Stimulated activated memory B cell treated with anti-CD40 and anti-IgM and Interleukin-4, amounts not matched to agents 10 μg/mL and 1 μg/mL and 100 μg/mL, for 72 hours (primary cell): ENCODE results near the gene CAV2.

ENCODE experiments used
- ATAC-seq: fragments of 150-1000 bp; cut with Tn5 transposase; 2 replicates; pipeline ENCODE4 v1.10.0; 2021
- H3K27ac Mint-ChIP-seq: one replicate; pipeline ENCODE4 v1.8.0; 2022; ENCODE audit warnings: mild to moderate bottlenecking, mixed read lengths
- H3K27me3 Mint-ChIP-seq: one replicate; pipeline ENCODE4 v1.8.0; 2022; ENCODE audit warnings: mixed read lengths
- H3K36me3 Mint-ChIP-seq: one replicate; pipeline ENCODE4 v1.8.0; 2022; ENCODE audit warnings: mixed read lengths
- H3K4me1 Mint-ChIP-seq: one replicate; pipeline ENCODE4 v1.8.0; 2022; ENCODE audit warnings: mixed read lengths
- H3K4me3 Mint-ChIP-seq: one replicate; pipeline ENCODE4 v1.8.0; 2022; ENCODE audit warnings: mild to moderate bottlenecking, moderate library complexity, mixed read lengths
- H3K9me3 Mint-ChIP-seq: one replicate; pipeline ENCODE4 v1.8.0; 2022; ENCODE audit warnings: mixed read lengths

Gene CAV2

DNA sequence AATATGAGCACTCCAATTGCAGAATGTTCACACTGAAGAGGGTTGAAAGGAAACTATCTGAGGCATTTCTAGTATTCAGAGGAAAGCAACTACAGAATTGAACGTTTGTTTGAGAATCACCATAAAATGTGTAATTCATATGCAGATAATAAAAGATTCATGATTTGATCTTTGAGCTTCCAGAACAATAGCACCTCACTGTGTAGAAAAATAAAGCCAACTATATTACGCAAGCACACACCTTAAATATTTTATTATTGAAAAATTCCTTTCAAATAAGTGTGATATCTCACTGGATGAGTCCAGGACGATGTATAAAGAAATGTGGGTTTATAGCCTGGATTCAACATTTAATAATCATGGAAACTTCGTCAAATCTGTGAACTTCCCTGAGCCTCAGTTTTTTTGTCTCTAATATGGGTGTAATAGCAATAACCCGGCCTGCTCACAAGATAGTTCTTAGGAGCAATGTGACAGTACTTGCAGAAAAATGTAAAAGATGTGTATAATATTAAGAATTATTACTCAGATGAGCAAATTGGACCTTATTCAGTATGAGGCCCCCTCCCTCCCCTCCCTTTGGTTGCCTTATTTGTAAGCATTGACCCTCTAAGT, 11.5 kb upstream of the CAV2 start:
- no peaks in the 10 kb centered on the region for H3K36me3 Mint-ChIP-seq
- no peak for ATAC-seq
- H3K4me3 Mint-ChIP-seq: no peak overlapping the region
- no peak overlapping the region for H3K27ac Mint-ChIP-seq
- no peaks in the 10 kb centered on the region for H3K4me1 Mint-ChIP-seq
- H3K9me3 Mint-ChIP-seq: no peaks in the 10 kb centered on the region
- peaks cover 39% of the 10 kb centered on the region for H3K27me3 Mint-ChIP-seq

DNA sequence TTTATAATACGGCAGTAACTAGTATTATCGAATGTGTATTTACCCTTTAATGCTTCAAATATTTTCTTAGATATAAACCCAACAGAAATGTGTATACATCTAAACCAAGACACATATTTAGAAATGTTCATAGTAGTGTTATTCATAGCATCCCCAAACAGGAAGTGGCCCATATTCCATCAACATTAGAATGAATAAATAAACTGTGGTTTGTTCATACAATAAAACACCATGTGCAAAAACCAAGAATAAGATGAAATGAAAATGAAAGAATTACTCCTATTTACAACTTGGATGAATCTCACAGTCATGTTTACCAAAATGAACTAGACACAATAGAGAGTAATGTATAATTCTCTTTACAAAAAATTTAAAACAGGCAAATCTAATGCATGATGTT, 9.2 kb upstream of the CAV2 start:
- no peak for ATAC-seq
- no peaks in the 10 kb centered on the region for H3K36me3 Mint-ChIP-seq
- no peak overlapping the region for H3K27ac Mint-ChIP-seq
- H3K4me3 Mint-ChIP-seq: no peak overlapping the region
- H3K9me3 Mint-ChIP-seq: no peaks in the 10 kb centered on the region
- peaks cover 29% of the 10 kb centered on the region for H3K27me3 Mint-ChIP-seq
- no peaks in the 10 kb centered on the region for H3K4me1 Mint-ChIP-seq

DNA sequence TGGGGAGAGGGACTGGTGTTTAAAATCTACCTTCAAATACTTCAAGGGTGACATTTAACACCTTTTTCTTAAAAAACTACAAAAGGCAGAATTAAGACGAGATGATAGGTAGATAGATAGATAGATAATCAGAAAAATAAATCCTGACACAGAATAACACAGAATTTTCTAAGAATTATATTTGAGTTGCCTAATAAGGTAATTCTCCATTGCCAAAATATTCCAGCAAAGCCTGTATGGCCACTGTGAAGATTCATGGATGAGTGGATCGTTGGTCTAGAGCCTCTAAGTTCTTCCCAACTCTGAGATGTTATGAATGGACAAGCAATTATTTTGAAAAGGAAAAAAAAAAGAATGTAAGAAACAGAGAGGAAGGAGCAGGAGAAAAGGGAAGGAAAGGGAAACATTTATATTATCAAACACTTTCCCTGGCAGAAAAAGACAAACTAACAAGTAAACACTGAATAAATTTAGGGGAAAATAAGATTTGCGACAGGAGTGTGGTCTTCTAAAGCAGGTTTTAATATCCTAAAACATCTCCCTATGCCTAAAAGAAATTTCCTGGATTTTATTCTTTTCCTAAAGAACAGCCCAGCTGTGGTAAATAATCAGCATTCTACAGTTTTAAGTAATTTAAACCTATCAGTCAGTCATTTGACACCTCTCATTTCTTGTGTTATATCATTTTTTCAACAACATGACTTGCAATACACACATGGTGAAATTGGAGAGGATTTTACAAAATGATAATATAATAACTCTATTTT, 7.5 kb upstream of the CAV2 start:
- no peak for ATAC-seq
- H3K27me3 Mint-ChIP-seq: peaks cover 21% of the 10 kb centered on the region
- no peak overlapping the region for H3K4me3 Mint-ChIP-seq
- no peaks in the 10 kb centered on the region for H3K36me3 Mint-ChIP-seq
- no peaks in the 10 kb centered on the region for H3K4me1 Mint-ChIP-seq
- H3K9me3 Mint-ChIP-seq: no peaks in the 10 kb centered on the region
- H3K27ac Mint-ChIP-seq: no peak overlapping the region

DNA sequence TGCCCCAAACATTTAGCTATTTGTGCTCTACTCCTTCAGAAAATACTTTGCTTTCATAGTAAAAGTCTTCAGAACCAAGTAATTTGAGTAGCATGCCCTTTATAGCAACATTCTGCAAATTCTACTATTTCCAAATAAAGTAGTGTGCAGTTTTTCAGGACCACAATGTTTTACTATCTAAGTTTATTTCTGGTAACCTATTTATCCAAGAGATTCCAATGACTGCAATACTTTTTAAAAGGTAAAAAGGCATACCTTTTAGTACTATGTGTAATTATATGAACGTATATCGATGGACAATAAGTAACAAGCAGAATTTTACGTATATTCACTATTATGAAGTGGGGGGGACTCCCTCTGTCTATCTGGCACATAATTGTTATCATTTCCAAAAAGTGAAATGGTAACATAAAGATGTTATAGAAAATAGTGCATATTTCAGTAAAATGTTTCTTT, 6.9 kb upstream of the CAV2 start:
- Mint-ChIP-seq H3K27me3 (peaks cover 21% of the 10 kb centered on the region), H3K36me3 (no peaks in the 10 kb centered on the region), H3K27ac (no peak overlapping the region), H3K9me3 (no peaks in the 10 kb centered on the region), H3K4me1 (no peaks in the 10 kb centered on the region), H3K4me3 (no peak overlapping the region)
- ATAC-seq: no peak

DNA sequence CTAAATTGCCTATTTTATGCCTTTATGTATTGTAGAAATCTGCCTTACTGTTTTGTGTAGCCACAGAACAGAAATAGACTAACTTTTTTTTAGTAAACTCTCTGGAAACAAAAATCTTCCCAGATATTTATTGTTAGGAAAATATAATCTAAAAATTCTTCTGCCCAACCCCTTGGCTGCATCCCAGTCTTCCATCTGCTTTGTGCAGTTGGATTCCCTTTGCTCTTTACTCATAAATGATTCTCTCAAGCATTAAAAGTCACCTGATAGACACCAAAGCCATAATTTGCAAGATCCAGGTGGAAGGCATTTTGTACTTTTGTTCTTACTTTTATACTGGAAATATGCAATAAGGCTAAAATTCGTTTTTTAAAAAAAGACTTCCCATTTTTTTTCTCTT, 6.1 kb upstream of the CAV2 start:
- no peaks in the 10 kb centered on the region for H3K4me1 Mint-ChIP-seq
- peaks cover 22% of the 10 kb centered on the region for H3K27me3 Mint-ChIP-seq
- no peak for ATAC-seq

DNA sequence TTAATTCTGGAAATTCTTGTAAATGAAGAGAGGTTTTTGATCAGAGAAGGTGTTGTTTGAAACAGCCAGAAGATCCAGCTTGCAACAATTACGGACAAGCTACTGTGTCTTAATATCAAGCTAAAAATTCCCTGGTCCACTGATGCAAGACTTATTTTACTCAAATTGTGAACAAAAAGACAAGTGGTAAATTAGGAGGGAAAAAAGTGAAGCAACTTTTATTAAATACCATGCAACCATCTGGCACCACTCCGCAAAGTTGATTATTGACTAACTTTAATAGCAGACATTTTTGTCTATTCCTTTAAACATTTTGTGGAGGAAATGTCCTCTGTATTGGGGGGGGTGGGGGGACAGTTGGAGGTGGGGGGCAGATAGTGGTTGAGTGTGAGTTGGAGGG, 5.1 kb upstream of the CAV2 start:
- no peaks in the 10 kb centered on the region for H3K9me3 Mint-ChIP-seq
- H3K36me3 Mint-ChIP-seq: no peaks in the 10 kb centered on the region
- H3K27me3 Mint-ChIP-seq: peaks cover 30% of the 10 kb centered on the region
- peaks cover 7% of the 10 kb centered on the region for H3K4me1 Mint-ChIP-seq
- no peak overlapping the region for H3K4me3 Mint-ChIP-seq
- ATAC-seq: no peak
- no peak overlapping the region for H3K27ac Mint-ChIP-seq

More for the DNA sequence above, 6.1 kb upstream of the CAV2 start:
- Mint-ChIP-seq H3K9me3 (no peaks in the 10 kb centered on the region), H3K27ac (no peak overlapping the region), H3K4me3 (no peak overlapping the region), H3K36me3 (no peaks in the 10 kb centered on the region)

DNA sequence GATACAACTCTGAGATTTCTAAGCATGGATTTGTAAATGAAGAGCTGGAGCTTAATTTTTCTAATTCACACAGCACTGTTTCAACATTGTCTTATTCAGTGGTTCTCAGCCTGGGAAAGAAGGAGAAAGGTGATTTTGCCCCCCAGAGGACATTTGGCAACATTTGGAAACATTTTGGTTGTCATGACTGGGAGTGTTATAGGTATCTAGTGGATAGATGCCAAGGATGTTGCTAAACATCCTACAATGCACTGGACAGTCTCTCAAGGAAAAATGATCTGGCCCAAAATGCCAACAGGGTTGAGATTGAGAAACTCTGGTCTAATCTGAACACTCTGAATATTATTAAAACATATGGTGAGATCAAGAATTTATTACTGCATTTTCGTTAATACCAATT, 3.8 kb upstream of the CAV2 start:
- Mint-ChIP-seq H3K9me3 (no peaks in the 10 kb centered on the region), H3K36me3 (no peaks in the 10 kb centered on the region), H3K27me3 (peaks cover 34% of the 10 kb centered on the region), H3K4me3 (no peak overlapping the region), H3K4me1 (peaks cover 16% of the 10 kb centered on the region), H3K27ac (no peak overlapping the region)
- no peak for ATAC-seq

DNA sequence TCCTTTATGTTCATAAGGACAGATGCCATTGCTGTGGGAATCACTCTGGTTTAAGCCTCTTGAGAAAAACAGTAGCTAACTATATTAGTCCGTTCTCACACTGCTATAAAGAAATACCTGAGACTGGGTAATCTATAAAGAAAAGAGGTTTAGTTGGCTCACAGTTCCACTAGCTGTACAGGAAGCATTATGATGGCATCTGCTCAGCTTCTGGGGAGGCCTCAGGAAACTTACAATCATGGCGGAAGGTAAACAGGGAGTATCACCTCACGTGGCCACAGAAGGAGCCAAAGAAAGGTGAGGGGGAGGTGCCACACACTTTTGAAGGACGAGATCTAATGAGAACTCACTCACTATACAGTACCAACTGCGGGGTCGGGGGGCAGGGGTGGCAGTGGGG, 2.9 kb upstream of the CAV2 start:
- H3K36me3 Mint-ChIP-seq: no peaks in the 10 kb centered on the region
- H3K27me3 Mint-ChIP-seq: peaks cover 34% of the 10 kb centered on the region
- no peaks in the 10 kb centered on the region for H3K9me3 Mint-ChIP-seq
- no peak overlapping the region for H3K4me3 Mint-ChIP-seq
- no peak for ATAC-seq
- H3K27ac Mint-ChIP-seq: no peak overlapping the region
- H3K4me1 Mint-ChIP-seq: peaks cover 19% of the 10 kb centered on the region

DNA sequence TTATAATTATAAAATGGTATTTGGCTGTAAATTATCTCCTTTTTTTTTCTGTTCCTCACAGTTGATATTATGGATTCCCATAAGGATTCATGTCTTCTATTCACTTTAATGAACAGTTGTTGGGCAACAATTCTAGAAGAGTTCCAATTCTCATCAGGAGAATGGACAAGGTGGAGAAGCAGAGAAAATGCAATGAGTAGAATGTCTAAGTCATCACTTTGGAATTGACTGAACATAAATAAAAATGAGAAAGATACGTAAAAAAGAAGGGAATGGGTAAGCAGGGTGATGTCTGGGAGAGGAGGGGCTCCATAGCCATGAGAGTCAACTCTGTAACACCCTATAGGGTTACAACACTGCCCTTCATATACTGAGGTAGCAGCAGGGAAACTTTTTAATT, 1.8 kb upstream of the CAV2 start:
- no peak overlapping the region for H3K27ac Mint-ChIP-seq
- ATAC-seq: no peak
- peaks cover 19% of the 10 kb centered on the region for H3K4me1 Mint-ChIP-seq
- no peak overlapping the region for H3K4me3 Mint-ChIP-seq
- no peaks in the 10 kb centered on the region for H3K9me3 Mint-ChIP-seq
- H3K36me3 Mint-ChIP-seq: no peaks in the 10 kb centered on the region
- peaks cover 30% of the 10 kb centered on the region for H3K27me3 Mint-ChIP-seq

DNA sequence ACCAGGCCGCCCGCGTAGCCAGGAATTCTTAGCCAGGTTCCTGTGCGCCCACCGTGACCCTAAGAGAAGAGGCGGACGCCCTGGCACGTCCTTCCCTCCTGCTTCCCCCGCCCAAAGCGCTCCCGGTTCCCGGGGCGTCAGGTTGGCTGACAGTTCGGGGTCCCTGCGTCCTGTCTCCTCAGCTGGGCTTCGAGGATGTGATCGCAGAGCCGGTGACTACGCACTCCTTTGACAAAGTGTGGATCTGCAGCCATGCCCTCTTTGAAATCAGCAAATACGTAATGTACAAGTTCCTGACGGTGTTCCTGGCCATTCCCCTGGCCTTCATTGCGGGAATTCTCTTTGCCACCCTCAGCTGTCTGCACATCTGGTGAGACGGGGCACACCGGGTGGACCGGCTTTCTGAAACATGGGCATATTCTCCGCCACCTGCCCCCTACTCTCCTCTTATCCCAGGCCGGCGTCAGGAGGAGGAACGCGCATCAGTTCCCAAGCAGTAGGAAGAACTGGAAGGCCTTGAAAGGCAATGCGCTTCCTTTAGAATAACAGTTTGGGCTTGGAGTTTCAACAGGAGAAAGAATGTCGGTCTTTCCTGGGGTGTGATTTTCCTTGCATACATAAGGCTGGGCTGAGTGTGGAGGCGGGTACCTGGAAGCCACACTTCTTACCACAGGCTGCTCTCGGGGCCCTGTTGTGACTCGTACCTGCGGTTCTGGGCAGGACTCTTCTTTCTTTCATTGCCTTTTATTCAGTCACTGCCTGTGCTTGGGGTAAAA, 728 bp downstream of the CAV2 start:
- peak; percentile 46 for ATAC-seq
- Mint-ChIP-seq H3K27me3 (peaks cover 37% of the 10 kb centered on the region), H3K36me3 (no peaks in the 10 kb centered on the region), H3K9me3 (no peaks in the 10 kb centered on the region), H3K4me1 (peaks cover 19% of the 10 kb centered on the region), H3K4me3 (peak overlapping the region; percentile 73), H3K27ac (no peak overlapping the region)

DNA sequence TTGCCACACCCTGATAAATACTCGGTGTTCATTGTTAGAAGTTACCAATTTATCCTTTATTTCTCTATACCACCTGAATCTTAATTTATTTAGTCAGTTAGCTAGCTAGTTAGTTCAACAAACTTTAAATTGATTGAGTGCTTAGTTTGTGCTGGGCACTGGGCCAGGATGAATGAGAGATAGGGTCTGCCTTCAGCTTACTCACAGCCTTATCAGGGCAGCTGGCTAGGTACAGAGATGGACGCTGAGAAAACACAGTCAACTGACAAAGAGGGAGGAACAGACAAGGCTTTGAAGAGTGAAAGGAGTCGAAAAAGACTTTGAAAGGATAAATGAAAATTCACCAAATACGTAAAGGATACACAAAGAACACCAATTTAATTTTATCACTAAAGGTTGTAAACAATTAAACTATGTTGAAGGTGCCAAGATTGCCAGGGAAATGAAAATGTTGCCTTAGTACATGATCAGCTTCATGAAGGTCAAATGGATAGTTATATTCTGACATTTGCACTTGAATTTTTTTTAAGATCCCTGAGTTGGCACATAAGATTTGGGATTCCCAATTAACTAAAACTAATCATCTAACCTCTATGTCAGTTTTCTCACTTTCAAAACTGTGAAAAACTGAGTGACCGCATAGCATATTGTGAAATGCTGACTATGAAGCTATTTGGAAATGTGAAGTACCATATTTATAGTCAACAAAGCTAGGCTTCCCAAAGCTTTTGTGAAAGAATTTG, 2.1 kb downstream of the CAV2 start:
- Mint-ChIP-seq H3K4me1 (peaks cover 19% of the 10 kb centered on the region), H3K9me3 (no peaks in the 10 kb centered on the region), H3K27ac (no peak overlapping the region), H3K36me3 (no peaks in the 10 kb centered on the region), H3K27me3 (peaks cover 37% of the 10 kb centered on the region), H3K4me3 (no peak overlapping the region)
- ATAC-seq: no peak

DNA sequence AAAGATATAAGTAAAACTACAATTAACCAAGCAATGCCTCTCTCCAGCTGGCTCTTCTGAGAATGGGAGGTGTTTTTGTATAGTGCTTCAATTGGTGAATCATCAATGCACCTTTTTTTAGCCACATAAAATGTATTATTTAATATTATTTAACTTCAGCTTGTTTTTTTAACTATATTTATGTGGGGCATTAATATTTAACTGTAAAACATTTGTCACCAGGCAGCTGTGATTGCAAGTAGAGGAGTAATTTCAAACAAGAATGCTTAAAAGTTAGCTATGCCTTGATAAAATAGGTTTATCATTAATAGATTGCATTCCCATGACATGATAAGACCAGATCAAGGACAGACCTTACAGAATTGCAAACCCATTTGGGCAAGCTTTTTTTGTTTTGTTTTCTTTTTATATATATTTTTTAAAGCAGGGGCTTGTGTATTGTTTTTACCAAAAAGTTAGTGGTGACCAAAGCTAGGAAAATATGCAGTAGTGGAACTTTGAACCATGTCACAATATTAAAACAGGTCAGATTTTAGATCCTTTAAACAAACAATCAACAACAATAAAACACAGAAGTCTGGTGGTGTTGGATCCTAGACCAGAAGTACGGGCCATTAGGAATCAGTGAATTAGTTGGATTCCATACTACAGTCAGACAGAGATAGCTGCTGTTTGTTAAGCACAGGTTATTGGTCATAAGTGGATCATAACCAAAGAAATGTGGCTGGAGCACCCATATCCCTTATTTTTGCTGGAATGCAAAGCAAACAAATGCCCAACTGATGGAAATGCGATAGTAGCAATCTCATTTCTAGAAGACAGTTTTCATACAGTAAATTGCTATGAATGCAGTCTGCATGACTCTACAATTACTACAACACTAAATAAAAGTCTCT, 2.9 kb downstream of the CAV2 start:
- peaks cover 19% of the 10 kb centered on the region for H3K4me1 Mint-ChIP-seq
- H3K4me3 Mint-ChIP-seq: no peak overlapping the region
- no peak for ATAC-seq
- no peaks in the 10 kb centered on the region for H3K9me3 Mint-ChIP-seq
- H3K27me3 Mint-ChIP-seq: peaks cover 37% of the 10 kb centered on the region
- no peak overlapping the region for H3K27ac Mint-ChIP-seq
- no peaks in the 10 kb centered on the region for H3K36me3 Mint-ChIP-seq

DNA sequence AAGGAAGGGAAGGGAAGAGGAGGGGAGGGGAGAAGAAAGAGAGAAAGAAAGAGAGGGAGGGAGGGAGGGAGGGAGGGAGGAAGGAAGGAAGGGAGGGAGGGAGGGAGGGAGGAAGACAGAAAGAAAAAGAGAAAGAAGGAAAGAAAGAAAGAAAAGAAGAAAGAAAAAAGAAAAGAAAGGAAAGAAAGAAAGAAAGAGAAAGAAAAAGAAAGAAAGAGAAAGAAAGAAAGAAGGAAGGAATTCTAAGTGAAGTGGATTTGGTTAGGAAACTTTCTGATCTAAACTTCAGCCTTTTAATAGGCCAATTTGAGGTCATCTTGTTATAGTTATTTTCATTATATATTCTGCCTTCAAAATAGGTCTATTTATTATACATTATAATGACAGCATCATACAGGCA, 4.3 kb downstream of the CAV2 start:
- Mint-ChIP-seq H3K27ac (no peak overlapping the region), H3K4me3 (no peak overlapping the region), H3K36me3 (no peaks in the 10 kb centered on the region), H3K4me1 (peaks cover 15% of the 10 kb centered on the region), H3K9me3 (no peaks in the 10 kb centered on the region), H3K27me3 (peaks cover 32% of the 10 kb centered on the region)
- ATAC-seq: no peak

DNA sequence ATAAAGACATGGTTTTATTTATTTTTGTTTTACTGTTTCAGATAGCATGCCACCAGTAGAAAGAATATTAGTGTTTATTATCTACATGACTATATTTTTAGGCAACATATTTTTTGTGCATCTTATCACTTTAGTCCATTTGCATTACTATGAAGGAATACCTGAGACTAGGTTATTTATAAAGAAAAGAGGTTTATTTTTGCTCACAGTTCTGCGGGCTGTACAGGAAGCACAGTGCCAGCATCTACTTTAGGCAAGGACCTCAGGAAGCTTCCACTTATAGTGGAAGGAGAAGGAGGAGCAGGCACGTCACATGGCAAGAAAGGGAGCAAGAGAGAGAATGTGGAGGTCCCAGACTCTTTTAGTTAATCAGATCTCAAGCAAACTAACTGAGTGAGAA, 5.7 kb downstream of the CAV2 start:
- no peaks in the 10 kb centered on the region for H3K36me3 Mint-ChIP-seq
- no peak overlapping the region for H3K27ac Mint-ChIP-seq
- no peak for ATAC-seq
- peaks cover 23% of the 10 kb centered on the region for H3K27me3 Mint-ChIP-seq
- no peak overlapping the region for H3K4me3 Mint-ChIP-seq
- H3K4me1 Mint-ChIP-seq: peaks cover 7% of the 10 kb centered on the region
- no peaks in the 10 kb centered on the region for H3K9me3 Mint-ChIP-seq
